Psoas muscle (tissue), 8 donors: ENCODE data around the gene CGB7. TPM values are rescaled to one million over a fixed set of nuclear protein-coding genes. Genes with fewer than 3 reads are reported as not detected.
"Not testable (repeated sequence)": the region's sequence is repeated elsewhere in the genome, so short reads cannot be mapped to it uniquely, and the experiment has no call there.

Source experiments
- ATAC-seq, 4 donors: fragments of 200-7000 bp; cut with Tn5 transposase; one replicate each; pipeline ENCODE4 v1.9.1; 2020; ENCODE audit warnings: moderate library complexity in 3 of 4, mild to moderate bottlenecking in 2 of 4
- DNase-seq, 2 donors: peaks; one replicate each; pipeline ENCODE4 v3.0.0-alpha.2; 2020
- H3K27ac ChIP-seq: fragments of 200-600 bp; one replicate; pipeline ENCODE4 v1.8.0; 2022
- H3K27me3 ChIP-seq, 3 donors: fragments of 200-600 bp in 1 of 3; one replicate each; pipeline versions ENCODE4 v1.6.1 to v1.8.0; 2013 to 2022; ENCODE audit warnings: low read length in 2 of 3, mild to moderate bottlenecking in 2 of 3, moderate library complexity in 1 of 3; ENCODE audit not compliant: insufficient read depth in 3 of 3
- H3K36me3 ChIP-seq, 2 donors: fragments of 200-600 bp in 1 of 2; one replicate each; pipeline versions ENCODE4 v1.6.1 to v1.8.0; 2013 to 2022; ENCODE audit warnings: low read depth in 1 of 2, mild to moderate bottlenecking in 1 of 2, moderate library complexity in 1 of 2; ENCODE audit not compliant: insufficient read depth in 1 of 2
- H3K4me1 ChIP-seq: fragments of 200-600 bp; one replicate; pipeline ENCODE4 v1.8.0; 2022
- H3K4me3 ChIP-seq: fragments of 200-600 bp; one replicate; pipeline ENCODE4 v1.8.0; 2022; ENCODE audit warnings: mild to moderate bottlenecking
- H3K9me3 ChIP-seq: fragments of 200-600 bp; one replicate; pipeline ENCODE4 v1.8.0; 2022
- WGBS, 3 donors: extraction: QIAGEN DNeasy Blood & Tissue Kit; methylation state at CpG; one replicate each; pipeline versions ENCODE4 v1.1.6 to v1.1.7; 2013; 5-methylcytosine and 5-hydroxymethylcytosine counted together
- intact Hi-C, 2 donors: fragments of 100-400 bp; cut with DNase I; formaldehyde crosslinking; loops; one replicate each; pipeline versions ENCODE4 v1.11.0 to v1.14.2; 2022
- polyA plus RNA-seq, 3 donors: library from polyadenylated mRNA; stranded (reverse); fragments of 200-250 nt; gene quantifications; one replicate each; pipeline ENCODE4 v1.2.3, GENCODE V29; 2013
- total RNA-seq, 4 donors: library from RNA; stranded (reverse); fragmentation: NEBNext Ultra II Directional in 2 of 4; extraction: Animal tissue kit (Norgen Biotek cat#: 25700) in 2 of 4; gene quantifications; one replicate each; pipeline versions ENCODE4 v1.2.1 to v1.2.4, GENCODE V29; 2021 to 2023
- TF ChIP-seq, protein P1 (sequence below): fragments of 200-600 bp; IDR thresholded peaks from one replicate; pipeline ENCODE4 v1.8.0; 2022; ENCODE audit warnings: antibody characterized with exemption
- donor health status: healthy with polysubstance abuse.
- donor health status: DM: no; HTN: no; CAD: no; lungs with moderate emphysema.
- donor health status: Bipolar disorder and iron deficiency.
- donor health status: healthy.
- donor health status: DM: yes; HTN: yes; CAD: no.
- donor health status: DM: no; HTN: no; CAD: no.
- donor health status: DM: no; HTN: no; CAD: no.
- donor health status: DM: yes; HTN: yes; CAD: no.

CGB7 gene
- total and polyA plus RNA-seq, 7 donors, result 0.20 to 1.1 (median 0.46) TPM

DNA sequence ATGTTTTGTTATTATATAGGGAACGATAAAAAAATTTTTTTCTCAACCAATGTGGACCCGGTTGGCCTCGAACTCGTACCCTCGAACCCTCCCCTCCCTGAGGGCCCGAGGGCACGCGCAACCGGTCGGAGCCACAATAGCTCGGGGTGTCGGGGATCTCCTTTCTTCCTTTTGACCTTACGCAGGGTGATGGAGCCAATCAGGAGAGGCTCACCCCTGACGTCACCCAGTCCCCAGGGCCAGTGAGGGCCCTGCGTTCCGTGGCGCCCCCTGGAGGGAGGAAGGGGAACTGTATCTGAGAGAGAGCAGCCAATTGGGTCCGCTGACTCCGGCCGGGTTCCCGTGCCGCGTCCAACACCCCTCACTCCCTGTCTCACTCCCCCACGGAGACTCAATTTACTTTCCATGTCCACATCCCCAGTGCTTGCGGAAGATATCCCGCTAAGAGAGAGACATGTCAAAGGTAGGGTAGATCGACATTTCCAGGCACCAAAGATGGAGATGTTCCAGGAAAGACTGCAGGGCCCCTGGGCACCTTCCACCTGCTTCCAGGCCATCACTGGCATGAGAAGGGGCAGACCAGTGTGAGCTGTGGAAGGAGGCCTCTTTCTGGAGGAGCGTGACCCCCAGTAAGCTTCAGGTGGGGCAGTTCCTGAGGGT, 25.8 kb downstream of the CGB7 start, which contains the start of gene CGB2:
CGB2 (plus strand) TSS at position 249 of the 660 bp plus-strand sequence; CDS start at position 455, 206 bp downstream.
- H3K36me3 ChIP-seq, H3K27ac ChIP-seq, H3K27me3 ChIP-seq, intact Hi-C loops, DNase-seq, H3K4me1 ChIP-seq, H3K9me3 ChIP-seq, H3K4me3 ChIP-seq: not testable (repeated sequence)
- ATAC-seq, result peak in 3 of 4 donors; percentile 19 to 52 (median 40)
- 19 to 21% (median 21%) methylated on average over 27 to 28 of the region's 28 CpGs for WGBS, 3 donors
- TF ChIP-seq, protein P1, sequence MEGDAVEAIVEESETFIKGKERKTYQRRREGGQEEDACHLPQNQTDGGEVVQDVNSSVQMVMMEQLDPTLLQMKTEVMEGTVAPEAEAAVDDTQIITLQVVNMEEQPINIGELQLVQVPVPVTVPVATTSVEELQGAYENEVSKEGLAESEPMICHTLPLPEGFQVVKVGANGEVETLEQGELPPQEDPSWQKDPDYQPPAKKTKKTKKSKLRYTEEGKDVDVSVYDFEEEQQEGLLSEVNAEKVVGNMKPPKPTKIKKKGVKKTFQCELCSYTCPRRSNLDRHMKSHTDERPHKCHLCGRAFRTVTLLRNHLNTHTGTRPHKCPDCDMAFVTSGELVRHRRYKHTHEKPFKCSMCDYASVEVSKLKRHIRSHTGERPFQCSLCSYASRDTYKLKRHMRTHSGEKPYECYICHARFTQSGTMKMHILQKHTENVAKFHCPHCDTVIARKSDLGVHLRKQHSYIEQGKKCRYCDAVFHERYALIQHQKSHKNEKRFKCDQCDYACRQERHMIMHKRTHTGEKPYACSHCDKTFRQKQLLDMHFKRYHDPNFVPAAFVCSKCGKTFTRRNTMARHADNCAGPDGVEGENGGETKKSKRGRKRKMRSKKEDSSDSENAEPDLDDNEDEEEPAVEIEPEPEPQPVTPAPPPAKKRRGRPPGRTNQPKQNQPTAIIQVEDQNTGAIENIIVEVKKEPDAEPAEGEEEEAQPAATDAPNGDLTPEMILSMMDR, result peak; percentile 27

DNA sequence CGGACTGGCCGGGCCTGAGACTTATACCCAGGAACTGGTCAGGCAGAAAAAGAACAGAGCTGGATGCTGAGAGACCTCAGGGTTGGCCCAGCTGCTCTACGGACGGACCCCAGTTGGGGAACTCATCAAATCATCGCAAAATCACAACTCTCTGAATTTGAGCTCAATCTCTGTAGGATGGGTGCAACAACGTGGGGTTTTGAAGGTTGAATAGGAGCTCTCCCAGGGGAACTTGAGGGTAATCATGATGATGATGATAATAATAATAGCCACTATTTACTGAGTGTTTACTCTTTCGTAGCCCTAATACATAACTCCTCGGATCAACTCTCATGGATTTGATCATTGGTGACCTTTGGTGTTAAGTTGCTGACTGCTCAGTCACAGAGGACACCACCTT, 27.2 kb downstream of the CGB7 start:
- intact Hi-C loops, H3K27me3 ChIP-seq: not testable (repeated sequence)
- WGBS, 3 donors, result 79 to 94% (median 93%) methylated on average over 2 to 6 of the region's 8 CpGs

DNA sequence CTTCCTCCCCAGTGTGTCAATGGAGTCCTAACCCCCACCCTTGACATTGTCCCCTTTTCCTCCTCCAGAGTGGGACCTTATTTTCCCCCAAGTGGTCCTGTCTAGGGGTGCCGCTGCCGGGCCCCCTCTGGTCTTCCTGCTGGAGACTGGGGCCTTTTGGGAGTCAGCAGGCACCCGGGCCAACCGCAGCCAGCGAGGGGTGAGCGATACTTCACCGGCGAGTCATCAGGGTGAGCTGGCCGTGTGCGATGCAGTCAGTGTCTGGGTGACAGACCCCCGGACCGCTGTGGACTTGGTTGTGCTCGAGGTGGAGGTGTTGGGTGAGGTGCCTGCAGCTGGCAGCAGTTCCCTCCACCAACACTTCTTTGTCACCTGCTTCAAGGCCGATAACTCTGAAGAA, 27.8 kb downstream of the CGB7 start:
- intact Hi-C loops, H3K9me3 ChIP-seq, DNase-seq, H3K27me3 ChIP-seq, ATAC-seq, H3K36me3 ChIP-seq, H3K4me1 ChIP-seq, H3K27ac ChIP-seq, H3K4me3 ChIP-seq: not testable (repeated sequence)
- WGBS, 3 donors, result 80 to 91% (median 86%) methylated on average over 7 to 14 of the region's 14 CpGs

More for the DNA sequence above, 27.2 kb downstream of the CGB7 start:
- not testable (repeated sequence) for H3K9me3 ChIP-seq, H3K4me1 ChIP-seq, H3K36me3 ChIP-seq, H3K4me3 ChIP-seq, H3K27ac ChIP-seq, ATAC-seq, DNase-seq

DNA sequence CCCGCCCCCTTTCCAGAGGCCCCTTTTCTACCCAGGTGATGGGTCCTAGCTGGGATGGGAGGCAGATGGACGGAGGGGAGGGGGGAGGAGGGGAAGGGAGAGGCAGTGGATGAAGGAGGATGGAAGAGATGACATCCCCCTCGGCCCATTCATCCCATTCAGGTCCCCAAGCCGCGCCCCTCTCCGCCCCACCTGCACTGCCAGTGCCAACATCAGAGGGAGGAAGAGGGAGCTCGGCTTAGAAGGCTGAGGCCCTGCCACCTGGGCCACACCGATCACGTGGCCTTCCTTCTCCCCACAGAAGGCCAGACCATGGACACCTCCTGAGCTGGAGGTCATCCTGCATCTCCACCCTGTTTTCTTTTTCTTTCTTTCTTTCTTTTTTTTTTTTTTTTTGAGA, 28.9 kb downstream of the CGB7 start:
- DNase-seq, ATAC-seq, H3K36me3 ChIP-seq, H3K4me1 ChIP-seq, H3K27me3 ChIP-seq, H3K9me3 ChIP-seq, H3K27ac ChIP-seq, intact Hi-C loops, H3K4me3 ChIP-seq: not testable (repeated sequence)
- WGBS, 3 donors, result 74 to 90% (median 80%) methylated on average over 2 to 9 of the region's 9 CpGs

DNA sequence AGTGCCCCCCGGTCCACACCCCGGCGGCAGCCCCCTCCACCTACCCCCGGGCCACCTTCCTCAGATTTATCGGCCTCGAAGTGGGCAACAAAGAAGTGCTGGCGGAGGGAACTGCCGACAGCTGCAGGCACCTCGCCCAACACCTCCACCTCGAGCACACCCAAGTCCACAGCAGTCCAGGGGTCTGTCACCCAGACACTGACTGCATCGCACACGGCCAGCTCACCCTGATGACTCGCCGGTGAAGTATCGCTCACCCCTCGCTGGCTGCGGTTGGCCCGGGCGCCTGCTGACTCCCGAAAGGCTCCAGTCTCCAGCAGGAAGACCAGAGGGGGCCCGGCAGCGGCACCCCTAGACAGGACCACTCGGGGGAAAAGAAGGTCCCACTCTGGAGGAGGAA, 31.9 kb downstream of the CGB7 start:
- ATAC-seq, H3K4me3 ChIP-seq, H3K9me3 ChIP-seq, DNase-seq, H3K27ac ChIP-seq, H3K4me1 ChIP-seq, H3K27me3 ChIP-seq, H3K36me3 ChIP-seq, intact Hi-C loops: not testable (repeated sequence)
- 80 to 84% (median 82%) methylated on average over 23 of the region's 23 CpGs for WGBS, 3 donors

DNA sequence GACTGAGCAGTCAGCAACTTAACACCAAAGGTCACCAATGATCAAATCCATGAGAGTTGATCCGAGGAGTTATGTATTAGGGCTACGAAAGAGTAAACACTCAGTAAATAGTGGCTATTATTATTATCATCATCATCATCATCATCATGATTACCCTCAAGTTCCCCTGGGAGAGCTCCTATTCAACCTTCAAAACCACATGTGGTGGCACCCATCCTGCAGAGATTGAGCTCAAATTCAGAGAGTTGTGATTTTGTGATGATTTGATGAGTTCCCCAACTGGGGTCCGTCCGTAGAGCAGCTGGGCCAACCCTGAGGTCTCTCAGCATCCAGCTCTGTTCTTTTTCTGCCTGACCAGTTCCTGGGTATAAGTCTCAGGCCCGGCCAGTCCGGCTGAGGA, 32.5 kb downstream of the CGB7 start:
- H3K4me1 ChIP-seq, H3K9me3 ChIP-seq, DNase-seq, ATAC-seq, H3K36me3 ChIP-seq, H3K27ac ChIP-seq, H3K4me3 ChIP-seq, H3K27me3 ChIP-seq, intact Hi-C loops: not testable (repeated sequence)
- 76 to 89% (median 80%) methylated on average over 2 to 4 of the region's 6 CpGs for WGBS, 3 donors

DNA sequence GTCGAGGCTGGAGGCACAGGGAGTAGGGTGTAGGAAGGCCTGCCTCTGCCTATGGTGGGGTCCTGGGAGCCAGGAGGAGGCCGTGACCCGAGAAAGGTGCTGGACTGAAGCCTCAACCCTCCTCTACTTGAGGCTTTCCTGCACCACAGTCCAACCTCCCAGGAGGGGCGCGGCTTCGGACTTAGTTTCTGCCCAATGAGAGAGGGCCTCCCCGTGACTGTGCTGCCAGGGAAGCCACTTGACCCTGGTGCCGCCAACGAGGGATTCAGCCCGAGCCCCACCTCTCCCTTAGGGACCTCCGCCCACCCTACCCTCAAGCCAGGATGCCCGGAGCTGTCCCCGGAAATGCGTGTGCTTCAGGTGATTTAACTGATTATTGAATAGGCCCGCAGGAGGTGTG, 33.3 kb downstream of the CGB7 start, which contains the start of gene CGB3:
CGB3 (minus strand) TSS at position 101 of the 400 bp plus-strand sequence. CDS start 362 bp downstream, outside the sequence.
- H3K27me3 ChIP-seq, H3K36me3 ChIP-seq, ATAC-seq, DNase-seq, H3K9me3 ChIP-seq, H3K4me1 ChIP-seq, H3K4me3 ChIP-seq, intact Hi-C loops, H3K27ac ChIP-seq: not testable (repeated sequence)
- 54 to 73% (median 62%) methylated on average over 7 to 13 of the region's 15 CpGs for WGBS, 3 donors
